ENCODE results near the gene CTNNA3. TPM values are rescaled to one million over a fixed set of nuclear protein-coding genes. Genes with fewer than 3 reads are reported as not detected.

The CTNNA3 gene
- total RNA-seq, 1 donor from 2014 or later: 0.30 TPM

GRCh38 chr10:67151471-67151870 is 544.5 kb downstream of the CTNNA3 start:
- H3K36me3 Mint-ChIP-seq (ENCODE audit: unreplicated experiment): no peaks in the 10 kb centered on the region
- no peak for DNase-seq (ENCODE audit: extremely low spot score, unreplicated experiment)
- H3K27me3 Mint-ChIP-seq (ENCODE audit: unreplicated experiment): no peaks in the 10 kb centered on the region
- no peak overlapping the region for H3K27ac Mint-ChIP-seq (ENCODE audit: unreplicated experiment)
- TF ChIP-seq CTCF (IDR thresholded peaks at IDR 0.05): no peak
- H3K4me1 Mint-ChIP-seq (ENCODE audit: unreplicated experiment): no peaks in the 10 kb centered on the region
- no peaks in the 10 kb centered on the region for H3K9me3 Mint-ChIP-seq (ENCODE audit: unreplicated experiment)
- no peak overlapping the region for H3K4me3 Mint-ChIP-seq (ENCODE audit: unreplicated experiment)

GRCh38 chr10:67144530-67144929 is 551.5 kb downstream of the CTNNA3 start:
- H3K4me1 Mint-ChIP-seq (ENCODE audit: unreplicated experiment): no peaks in the 10 kb centered on the region
- H3K4me3 Mint-ChIP-seq (ENCODE audit: unreplicated experiment): no peak overlapping the region
- no peak for TF ChIP-seq CTCF (IDR thresholded peaks at IDR 0.05)
- no peak for DNase-seq (ENCODE audit: extremely low spot score, unreplicated experiment)
- no peaks in the 10 kb centered on the region for H3K27me3 Mint-ChIP-seq (ENCODE audit: unreplicated experiment)
- no peak overlapping the region for H3K27ac Mint-ChIP-seq (ENCODE audit: unreplicated experiment)
- H3K36me3 Mint-ChIP-seq (ENCODE audit: unreplicated experiment): no peaks in the 10 kb centered on the region
- H3K9me3 Mint-ChIP-seq (ENCODE audit: unreplicated experiment): no peaks in the 10 kb centered on the region

- H3K9me3 Mint-ChIP-seq (ENCODE audit: unreplicated experiment): no peaks in the 10 kb centered on the region
- H3K4me1 Mint-ChIP-seq (ENCODE audit: unreplicated experiment): no peaks in the 10 kb centered on the region
- H3K36me3 Mint-ChIP-seq (ENCODE audit: unreplicated experiment): no peaks in the 10 kb centered on the region
- no peak for DNase-seq (ENCODE audit: extremely low spot score, unreplicated experiment)
- H3K27me3 Mint-ChIP-seq (ENCODE audit: unreplicated experiment): peaks cover 6% of the 10 kb centered on the region
- no peak overlapping the region for H3K27ac Mint-ChIP-seq (ENCODE audit: unreplicated experiment)
- no peak for TF ChIP-seq CTCF (IDR thresholded peaks at IDR 0.05)
- H3K4me3 Mint-ChIP-seq (ENCODE audit: unreplicated experiment): no peak overlapping the region
These were observed 554.7 kb downstream of the CTNNA3 start for GRCh38 chr10:67141300-67141699.

GRCh38 chr10:67140641-67141040 is 555.4 kb downstream of the CTNNA3 start:
- H3K36me3 Mint-ChIP-seq (ENCODE audit: unreplicated experiment): no peaks in the 10 kb centered on the region
- H3K4me1 Mint-ChIP-seq (ENCODE audit: unreplicated experiment): no peaks in the 10 kb centered on the region
- peaks cover 7% of the 10 kb centered on the region for H3K27me3 Mint-ChIP-seq (ENCODE audit: unreplicated experiment)
- no peaks in the 10 kb centered on the region for H3K9me3 Mint-ChIP-seq (ENCODE audit: unreplicated experiment)
- H3K27ac Mint-ChIP-seq (ENCODE audit: unreplicated experiment): no peak overlapping the region
- TF ChIP-seq CTCF (IDR thresholded peaks at IDR 0.05): no peak
- H3K4me3 Mint-ChIP-seq (ENCODE audit: unreplicated experiment): no peak overlapping the region
- DNase-seq (ENCODE audit: extremely low spot score, unreplicated experiment): no peak

GRCh38 chr10:67127441-67127840 is 568.6 kb downstream of the CTNNA3 start:
- DNase-seq (ENCODE audit: extremely low spot score, unreplicated experiment): no peak
- Mint-ChIP-seq H3K4me1 (ENCODE audit: unreplicated experiment) (no peaks in the 10 kb centered on the region), H3K27me3 (ENCODE audit: unreplicated experiment) (peaks cover 6% of the 10 kb centered on the region), H3K27ac (ENCODE audit: unreplicated experiment) (no peak overlapping the region), H3K36me3 (ENCODE audit: unreplicated experiment) (no peaks in the 10 kb centered on the region), H3K9me3 (ENCODE audit: unreplicated experiment) (no peaks in the 10 kb centered on the region), H3K4me3 (ENCODE audit: unreplicated experiment) (no peak overlapping the region)
- no peak for TF ChIP-seq CTCF (IDR thresholded peaks at IDR 0.05)
